PC-3 (cell line): ENCODE results near the gene SPTSSB. TPM values are rescaled to one million over a fixed set of nuclear protein-coding genes. Genes with fewer than 3 reads are reported as not detected.

Source experiments
- ATAC-seq: fragments of 200-7000 bp; cut with Tn5 transposase; 2 replicates; pipeline ENCODE4 v1.9.1; 2020; ENCODE audit warnings: mild to moderate bottlenecking, moderate library complexity
- BruUV-seq: library from RNA; stranded (reverse); fragments of 400-500 nt; replicated peaks from 2 replicates; lab custom pipeline; 2021; lab: Mats Ljungman, UMichigan
- CTCF ChIA-PET: fragments of 300-600 bp; sonication (Branson Sonifier 250); formaldehyde crosslinking; loops from one replicate; lab custom pipeline; 2022; ENCODE audit warnings: antibody characterized with exemption; lab: Charles Lee
- POLR2A ChIA-PET: fragments of 300-600 bp; sonication (Branson Sonifier 250); formaldehyde crosslinking; loops from one replicate; lab custom pipeline; 2022; ENCODE audit warnings: antibody characterized with exemption; ENCODE audit not compliant: unreplicated experiment; lab: Charles Lee
- DNase-seq: peaks from one replicate; pipeline ENCODE4 v3.0.0-alpha.2; 2015
- H2AFZ ChIP-seq: fragments of 300-600 bp; sonication (generic); 2 replicates; pipeline ENCODE4 v1.6.0; 2016; ENCODE audit warnings: antibody characterized with exemption, low read length
- H3F3A ChIP-seq: fragments of 300-600 bp; sonication (generic); one replicate; pipeline ENCODE4 v1.6.0; 2017; ENCODE audit warnings: antibody characterized with exemption, low read length, control low read depth, mild to moderate bottlenecking; ENCODE audit not compliant: unreplicated experiment
- H3K27ac ChIP-seq: fragments of 300-600 bp; sonication (generic); 2 replicates; pipeline ENCODE4 v1.5.1; 2016; ENCODE audit warnings: mild to moderate bottlenecking, low read length
- H3K27me3 ChIP-seq: fragments of 300-600 bp; sonication (generic); 2 replicates; pipeline ENCODE4 v1.6.1; 2016; ENCODE audit warnings: low read length, mixed read lengths
- H3K36me3 ChIP-seq: fragments of 300-600 bp; sonication (generic); 2 replicates; pipeline ENCODE4 v1.6.1; 2016; ENCODE audit warnings: low read depth, mixed run types, low read length, mixed read lengths
- H3K4me1 ChIP-seq: fragments of 300-600 bp; sonication (generic); 2 replicates; pipeline ENCODE4 v1.5.1; 2016; ENCODE audit warnings: low read length; ENCODE audit not compliant: insufficient read depth
- H3K4me2 ChIP-seq: fragments of 300-600 bp; sonication (generic); 2 replicates; pipeline ENCODE4 v1.6.0; 2016; ENCODE audit warnings: low read length
- H3K4me3 ChIP-seq: fragments of 300-600 bp; sonication (generic); 2 replicates; pipeline ENCODE4 v1.5.1; 2016; ENCODE audit warnings: mild to moderate bottlenecking, low read length, mixed read lengths
- H3K79me2 ChIP-seq: fragments of 300-600 bp; sonication (generic); 2 replicates; pipeline ENCODE4 v1.6.1; 2017; ENCODE audit warnings: low read length, mixed read lengths
- H3K9ac ChIP-seq: fragments of 300-600 bp; sonication (generic); 2 replicates; pipeline ENCODE4 v1.6.0; 2016; ENCODE audit warnings: mild to moderate bottlenecking, low read length
- H3K9me2 ChIP-seq: fragments of 300-600 bp; sonication (generic); replicated peaks from 2 replicates; pipeline ENCODE4 v1.6.1; 2016; ENCODE audit warnings: mixed run types, low read length, mixed read lengths
- H3K9me3 ChIP-seq: fragments of 300-600 bp; sonication (generic); 2 replicates; pipeline ENCODE4 v1.6.1; 2016; ENCODE audit warnings: low read length, mixed read lengths
- H4K20me1 ChIP-seq: fragments of 300-600 bp; sonication (generic); 2 replicates; pipeline ENCODE4 v1.6.1; 2016; ENCODE audit warnings: low read length, mixed read lengths
- CTCF ChIP-seq: fragments of 300-600 bp; sonication (generic); conservative IDR thresholded peaks from 2 replicates; pipeline ENCODE4 v1.5.1; 2017; ENCODE audit warnings: antibody characterized with exemption, low read depth, mild to moderate bottlenecking, low read length
- EZH2 ChIP-seq: fragments of 300-600 bp; sonication (generic); IDR thresholded peaks from one replicate; pipeline ENCODE4 v1.6.1; 2017; ENCODE audit warnings: antibody characterized with exemption, mild to moderate bottlenecking, low read length; ENCODE audit not compliant: unreplicated experiment
- EZH2phosphoT487 ChIP-seq: fragments of 300-600 bp; sonication (generic); IDR thresholded peaks from 2 replicates; pipeline ENCODE4 v1.6.1; 2018; ENCODE audit warnings: mild to moderate bottlenecking, antibody characterized with exemption, low read length, borderline replicate concordance
- intact Hi-C: fragments of 100-400 bp; cut with micrococcal nuclease; formaldehyde crosslinking; loops from 2 replicates; pipeline ENCODE4 v1.9.0; 2023
- total RNA-seq: library from RNA; depleted of rRNA; stranded (reverse); fragments of >200 nt; gene quantifications from 2 replicates; pipeline ENCODE4 v1.2.3, GENCODE V29; 2014

The SPTSSB gene
- total RNA-seq, 1 experiment from 2014 or later: 78.0 TPM

- POLR2A ChIA-PET: no interaction called here
- intact Hi-C loops: no loop called here
- ATAC-seq: no peak
Measured at GRCh38 chr3:161339517-161340500, 31.5 kb downstream of the SPTSSB start.

GRCh38 chr3:161337311-161337710 lies 34.0 kb downstream of the SPTSSB start:
- no peaks in the 10 kb centered on the region for H3K27me3 ChIP-seq
- no peaks in the 10 kb centered on the region for H4K20me1 ChIP-seq
- no peak overlapping the region for H3K9ac ChIP-seq
- no peaks in the 10 kb centered on the region for H3K9me3 ChIP-seq
- ChIA-PET CTCF (no interaction called here), POLR2A (no interaction called here)
- no peaks in the 10 kb centered on the region for H3K9me2 ChIP-seq
- H3K4me3 ChIP-seq: no peak overlapping the region
- ATAC-seq: no peak
- no TSS peak for BruUV-seq
- peaks cover 18% of the 10 kb centered on the region for H3K4me1 ChIP-seq
- TF ChIP-seq EZH2 (no peak), CTCF (no peak), EZH2phosphoT487 (no peak)
- H2AFZ ChIP-seq: no peak overlapping the region
- H3K79me2 ChIP-seq: no peaks in the 10 kb centered on the region
- H3K36me3 ChIP-seq: no peaks in the 10 kb centered on the region
- intact Hi-C loops: no loop called here
- H3K27ac ChIP-seq: no peak overlapping the region
- DNase-seq: no peak
- no peak overlapping the region for H3K4me2 ChIP-seq
- no peaks in the 10 kb centered on the region for H3F3A ChIP-seq

More at GRCh38 chr3:161339517-161340500, 31.5 kb downstream of the SPTSSB start:
- Histone ChIP-seq H3K27me3 (no peaks in the 10 kb centered on the region), H3K4me1 (no peaks in the 10 kb centered on the region), H3K79me2 (no peaks in the 10 kb centered on the region), H3K9ac (no peak overlapping the region), H3K4me2 (no peak overlapping the region), H2AFZ (no peak overlapping the region), H3K36me3 (peaks cover 5% of the 10 kb centered on the region), H3K9me2 (no peaks in the 10 kb centered on the region), H3K27ac (no peak overlapping the region), H3F3A (no peaks in the 10 kb centered on the region), H3K9me3 (no peaks in the 10 kb centered on the region), H4K20me1 (no peaks in the 10 kb centered on the region), H3K4me3 (no peak overlapping the region)
- TF ChIP-seq CTCF (no peak), EZH2 (no peak), EZH2phosphoT487 (no peak)
- BruUV-seq: no TSS peak
- CTCF ChIA-PET: no interaction called here
- DNase-seq: no peak

GRCh38 chr3:161336661-161337060 lies 34.7 kb downstream of the SPTSSB start:
- no peak overlapping the region for H3K4me2 ChIP-seq
- H3K9ac ChIP-seq: no peak overlapping the region
- H3F3A ChIP-seq: no peaks in the 10 kb centered on the region
- no TSS peak for BruUV-seq
- no peak overlapping the region for H2AFZ ChIP-seq
- ChIA-PET CTCF (no interaction called here), POLR2A (no interaction called here)
- H3K9me3 ChIP-seq: no peaks in the 10 kb centered on the region
- ATAC-seq (no peak), DNase-seq (no peak)
- no peak for TF ChIP-seq CTCF
- TF ChIP-seq EZH2phosphoT487: no peak
- TF ChIP-seq EZH2: no peak
- H3K4me3 ChIP-seq: no peak overlapping the region
- H3K27me3 ChIP-seq: no peaks in the 10 kb centered on the region
- no peaks in the 10 kb centered on the region for H3K79me2 ChIP-seq
- peaks cover 18% of the 10 kb centered on the region for H3K4me1 ChIP-seq
- intact Hi-C loops: no loop called here
- H3K9me2 ChIP-seq: no peaks in the 10 kb centered on the region
- H4K20me1 ChIP-seq: no peaks in the 10 kb centered on the region
- no peaks in the 10 kb centered on the region for H3K36me3 ChIP-seq
- no peak overlapping the region for H3K27ac ChIP-seq
